Motor neuron (in vitro differentiated cells): ENCODE measurements around the gene SF3B1. TPM values are rescaled to one million over a fixed set of nuclear protein-coding genes. Genes with fewer than 3 reads are reported as not detected.

Experiments used
- ATAC-seq, 8 experiments: fragments of 200-7000 bp; cut with Tn5 transposase; replicated peaks in 6 of 8; 2 replicates each; pipeline ENCODE4 v1.8.0; 2021; ENCODE audit warnings: mild to moderate bottlenecking in 8 of 8, moderate library complexity in 8 of 8
- H3K27ac ChIP-seq, 2 donors: fragments of 250-450 bp; sonication (Bioruptor Pico); 2 replicates each; pipeline ENCODE4 v1.9.0; 2021; ENCODE audit warnings: antibody characterized with exemption in 2 of 2, mild to moderate bottlenecking in 2 of 2, moderate library complexity in 1 of 2
- H3K4me1 ChIP-seq, 2 donors: fragments of 250-450 bp; sonication (Bioruptor Pico); replicated peaks in 1 of 2; 2 replicates each; pipeline ENCODE4 v1.6.1; 2021; ENCODE audit warnings: antibody characterized with exemption in 2 of 2, mild to moderate bottlenecking in 2 of 2, moderate library complexity in 1 of 2
- H3K4me3 ChIP-seq, 5 donors: fragments of 250-450 bp; sonication (Bioruptor Pico); 2 replicates each; pipeline ENCODE4 v1.9.0; 2021; ENCODE audit warnings: antibody characterized with exemption in 5 of 5, mild to moderate bottlenecking in 5 of 5, moderate library complexity in 4 of 5
- WGBS, 10 experiments: fragments of 450-650 bp; shearing (Covaris generic); methylation state at CpG; one replicate each; pipeline ENCODE4 v1.0.0; 2022; 5-methylcytosine and 5-hydroxymethylcytosine counted together
- in situ Hi-C, 9 experiments: fragments of 400-800 bp; cut with MboI; loops; one replicate each; pipeline ENCODE4 v1.15.0; 2021; ENCODE audit warnings: low sequenced_read_pairs in 9 of 9, low pct_unique_long_range_greater_than_20kb in 2 of 9; ENCODE audit not compliant: unreplicated experiment in 9 of 9
- total RNA-seq, 8 experiments: library from RNA; unstranded; fragments of 300-600 nt; gene quantifications; 2 replicates each; pipeline versions ENCODE4 v1.2.3 to v1.2.4, GENCODE V29; 2022

The SF3B1 gene
- total RNA-seq, 8 experiments from 2014 or later = 165 to 338 (median 223) TPM

DNA sequence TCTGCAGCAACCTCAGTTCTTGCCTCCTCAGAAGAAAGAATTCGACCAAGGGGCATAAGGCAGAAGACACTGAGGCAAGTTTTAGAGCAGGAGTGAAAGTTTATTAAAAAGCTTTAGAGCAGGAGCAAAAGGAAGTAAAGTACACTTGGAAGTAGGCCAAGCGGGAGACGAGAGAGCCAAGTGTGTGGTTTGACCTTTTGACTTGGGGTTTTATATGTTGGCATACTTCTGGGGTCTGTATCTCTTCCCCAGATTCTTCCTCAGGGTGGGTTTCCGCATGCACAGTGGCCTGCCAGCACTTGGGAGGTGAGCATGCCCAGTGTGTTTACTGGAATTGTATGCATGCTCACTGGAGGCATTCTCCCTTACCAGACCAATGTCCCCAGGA is 64.9 kb downstream of the SF3B1 start:
- Histone ChIP-seq H3K27ac (no peak overlapping the region), H3K4me1 (no peaks in the 10 kb centered on the region), H3K4me3 (no peak overlapping the region)
- no peak for ATAC-seq
- in situ Hi-C loops = loop anchor here in 3 of 9 experiments (10.0 to 25.0 kb wide), 3 partner anchors 175 to 258 kb away; no protein-coding TSS in a partner anchor
- 21 to 100% (median 50%) methylated on average over 1 to 4 of the region's 4 CpGs; no CpG with 5 or more reads in 2 of the 10 experiments for WGBS, 10 experiments

DNA sequence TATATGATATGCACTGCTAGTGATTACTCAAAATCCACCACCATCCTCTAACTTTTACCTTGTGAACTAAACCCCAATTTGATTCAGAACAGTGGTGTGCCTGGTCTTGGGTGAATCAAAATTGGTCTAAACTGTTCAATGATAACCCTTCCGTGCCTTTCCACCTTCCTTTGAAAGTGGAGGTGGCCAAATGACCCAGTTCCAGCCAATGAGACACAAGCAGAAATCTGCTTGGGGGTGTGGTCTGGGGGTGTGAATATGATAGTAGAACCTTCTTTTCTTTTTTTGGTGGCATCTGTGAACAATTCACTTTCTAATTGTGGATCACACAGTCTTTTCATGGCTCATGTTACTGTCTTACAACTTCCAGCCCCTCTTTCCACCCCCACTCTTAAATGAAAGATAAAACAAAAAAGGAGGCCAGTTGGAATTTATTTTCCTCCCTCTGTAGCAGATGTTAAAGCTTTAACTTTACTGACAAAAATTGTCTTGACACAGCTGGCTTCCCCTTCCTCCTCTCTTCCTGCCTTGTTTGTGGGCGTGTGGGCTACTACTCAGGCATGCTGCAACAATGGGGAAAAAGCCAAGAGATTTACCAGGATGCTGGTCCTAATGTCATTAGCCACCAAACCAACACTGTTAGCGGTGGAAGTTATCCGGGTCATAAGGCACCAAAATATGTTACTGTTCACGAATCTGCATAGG is 65.4 kb downstream of the SF3B1 start:
- Histone ChIP-seq H3K27ac (no peak overlapping the region), H3K4me1 (no peaks in the 10 kb centered on the region), H3K4me3 (no peak overlapping the region)
- in situ Hi-C loops = loop anchor here in 1 of 9 experiments (25.0 kb wide), 1 partner anchor 257 kb away; no protein-coding TSS in a partner anchor
- no peak for ATAC-seq
- 15 to 100% (median 92%) methylated on average over 1 to 5 of the region's 5 CpGs for WGBS, 10 experiments

DNA sequence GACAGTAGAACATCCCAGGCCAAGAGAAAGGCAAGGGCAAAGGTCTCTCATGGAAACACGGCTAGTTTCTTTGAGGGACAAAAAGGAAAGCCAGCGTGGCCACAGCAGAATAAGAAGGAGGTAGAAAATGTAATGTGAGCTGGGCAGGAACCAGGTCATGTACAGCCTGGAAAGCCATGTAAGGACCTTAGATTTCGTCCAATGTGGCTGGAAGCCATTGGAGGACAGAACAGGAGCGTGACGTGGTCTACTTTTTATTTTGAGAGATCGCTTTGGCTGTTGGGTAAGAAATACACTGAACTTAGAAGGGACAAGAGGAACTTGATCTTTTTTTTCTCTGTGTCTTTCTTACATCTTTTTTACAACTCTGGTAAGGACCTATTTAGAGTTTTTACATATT is 66.4 kb downstream of the SF3B1 start:
- Histone ChIP-seq H3K27ac (no peak overlapping the region), H3K4me3 (no peak overlapping the region), H3K4me1 (no peaks in the 10 kb centered on the region)
- WGBS, 10 experiments = 75 to 96% (median 91%) methylated on average over 1 to 6 of the region's 6 CpGs; no CpG with 5 or more reads in 1 of the 10 experiments
- in situ Hi-C loops = loop anchor here in 1 of 9 experiments (25.0 kb wide), 1 partner anchor 256 kb away; no protein-coding TSS in a partner anchor
- no peak for ATAC-seq

DNA sequence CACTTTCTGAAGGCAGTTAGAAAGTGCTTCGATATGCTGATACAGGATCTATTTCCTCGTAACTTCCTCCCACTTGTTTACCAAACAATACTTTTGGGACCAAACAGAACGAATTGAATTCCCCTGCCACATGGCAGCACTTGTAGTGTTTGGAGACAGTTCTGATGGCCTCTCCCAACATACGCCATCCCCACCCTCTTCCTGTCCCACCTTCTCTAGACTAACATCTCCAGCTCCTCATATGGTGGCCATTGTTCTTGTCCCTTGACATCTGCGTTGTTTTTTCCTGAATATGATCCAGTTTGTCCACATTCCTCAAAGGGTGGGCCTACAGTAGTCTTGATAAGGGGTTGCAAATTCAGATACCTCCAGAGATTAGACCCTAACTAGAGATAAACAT is 70.8 kb downstream of the SF3B1 start:
- no peak overlapping the region for H3K27ac ChIP-seq
- in situ Hi-C loops = loop anchor here in 1 of 9 experiments (25.0 kb wide), 1 partner anchor 252 kb away; no protein-coding TSS in a partner anchor
- H3K4me1 ChIP-seq = no peaks in the 10 kb centered on the region
- WGBS, 10 experiments = 25 to 92% (median 58%) methylated on average over 1 to 5 of the region's 5 CpGs; no CpG with 5 or more reads in 1 of the 10 experiments
- no peak for ATAC-seq
- no peak overlapping the region for H3K4me3 ChIP-seq

DNA sequence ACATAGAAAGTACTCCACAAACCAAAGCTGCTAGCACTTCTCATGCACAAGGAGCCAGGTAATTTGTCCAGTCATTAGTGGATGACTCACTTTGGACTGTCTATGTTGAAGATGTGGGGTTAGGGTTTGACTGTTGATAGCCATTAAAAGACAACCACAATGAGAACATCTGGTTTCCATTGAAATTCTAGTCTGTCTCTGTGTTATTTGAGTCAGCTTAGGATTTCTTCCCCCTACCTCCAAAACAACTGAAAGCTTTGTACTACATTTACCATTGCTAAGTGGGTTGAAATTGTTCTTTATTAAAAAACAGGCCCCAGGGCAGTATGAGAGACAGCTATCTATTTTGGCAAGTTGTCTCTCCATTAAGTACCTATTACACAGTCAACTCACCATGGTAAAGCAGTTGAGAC is 74.1 kb downstream of the SF3B1 start:
- Histone ChIP-seq H3K4me3 (no peak overlapping the region), H3K27ac (no peak overlapping the region), H3K4me1 (no peaks in the 10 kb centered on the region)
- ATAC-seq = peak in 3 of 8 experiments; percentile 58 to 76 (median 71)
- in situ Hi-C loops = loop anchor here in 1 of 9 experiments (25.0 kb wide), 1 partner anchor 248 kb away; no protein-coding TSS in a partner anchor

DNA sequence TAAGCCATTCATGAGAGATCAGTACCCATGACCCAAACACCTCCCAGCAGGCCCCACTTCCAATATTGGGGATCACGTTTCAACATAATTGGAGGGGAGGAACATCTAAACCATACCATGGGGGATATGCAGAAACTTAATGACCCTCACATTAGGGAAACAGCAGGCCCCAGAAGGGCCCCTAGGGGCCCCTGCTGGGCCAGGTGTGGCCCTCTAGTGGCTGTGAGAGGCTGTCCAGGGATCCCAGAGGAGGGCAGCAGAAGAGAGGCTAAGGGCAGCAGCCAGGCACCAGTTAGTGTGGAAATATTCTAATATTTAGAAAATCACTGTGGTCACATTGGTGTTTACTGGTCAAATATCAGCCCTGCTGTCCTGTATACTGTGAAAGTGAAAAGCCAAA is 75.0 kb downstream of the SF3B1 start:
- no peak for ATAC-seq
- WGBS, 10 experiments = 60 to 100% (median 90%) methylated on average over 1 of the region's 1 CpG; no CpG with 5 or more reads in 6 of the 10 experiments
- in situ Hi-C loops = loop anchor here in 1 of 9 experiments (25.0 kb wide), 1 partner anchor 248 kb away; no protein-coding TSS in a partner anchor
- Histone ChIP-seq H3K27ac (no peak overlapping the region), H3K4me3 (no peak overlapping the region), H3K4me1 (no peaks in the 10 kb centered on the region)

DNA sequence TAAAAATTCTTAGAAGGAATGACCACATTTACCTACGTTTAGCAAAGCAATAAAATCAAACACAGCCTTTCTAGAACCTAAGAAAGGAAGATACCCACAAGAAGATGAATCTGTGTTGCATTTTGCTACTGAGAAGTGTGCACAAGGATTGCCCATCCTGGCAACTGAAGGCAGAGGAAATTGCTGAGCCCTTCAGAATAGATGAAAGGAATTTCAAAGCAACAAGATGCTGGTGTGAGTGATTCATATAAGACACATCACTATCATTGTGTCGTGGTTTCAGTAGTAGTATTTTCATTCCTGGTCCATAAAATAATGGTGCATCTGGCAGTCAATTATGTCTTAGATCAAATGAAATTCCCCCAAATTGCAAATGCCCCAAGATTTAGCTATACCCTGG is 75.9 kb downstream of the SF3B1 start:
- ATAC-seq = peak in 1 of 8 experiments; percentile 35
- in situ Hi-C loops = loop anchor here in 1 of 9 experiments (25.0 kb wide), 1 partner anchor 247 kb away; no protein-coding TSS in a partner anchor
- no peaks in the 10 kb centered on the region for H3K4me1 ChIP-seq
- no peak overlapping the region for H3K27ac ChIP-seq
- no peak overlapping the region for H3K4me3 ChIP-seq
- 11 to 73% (median 43%) methylated on average over 1 to 2 of the region's 2 CpGs; no CpG with 5 or more reads in 2 of the 10 experiments for WGBS, 10 experiments

DNA sequence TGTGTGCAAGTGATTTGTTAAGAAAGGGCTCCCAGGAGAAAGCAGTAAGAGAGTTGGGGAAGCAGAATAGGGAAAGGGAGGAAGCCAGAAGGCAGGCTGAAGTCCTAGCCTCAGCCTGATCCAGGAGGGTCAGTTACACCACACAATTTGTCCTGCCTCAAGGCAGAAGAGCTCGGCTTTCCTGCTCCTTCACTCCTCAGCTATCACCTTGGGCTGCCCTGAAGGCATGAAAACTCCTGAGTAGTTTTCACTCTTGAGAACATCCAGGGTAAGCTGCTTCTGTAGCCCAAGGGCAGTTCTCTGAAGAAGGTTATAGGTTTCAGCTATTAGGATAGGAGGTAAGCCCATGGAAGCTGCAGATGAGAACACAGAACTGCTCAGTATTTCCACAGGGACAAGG is 76.8 kb downstream of the SF3B1 start:
- no peak overlapping the region for H3K27ac ChIP-seq
- no peak overlapping the region for H3K4me3 ChIP-seq
- WGBS, 10 experiments = 29 to 88% (median 80%) methylated on average over 1 of the region's 1 CpG; no CpG with 5 or more reads in 5 of the 10 experiments
- in situ Hi-C loops = loop anchor here in 1 of 9 experiments (25.0 kb wide), 1 partner anchor 246 kb away; no protein-coding TSS in a partner anchor
- no peak for ATAC-seq
- H3K4me1 ChIP-seq = no peaks in the 10 kb centered on the region

DNA sequence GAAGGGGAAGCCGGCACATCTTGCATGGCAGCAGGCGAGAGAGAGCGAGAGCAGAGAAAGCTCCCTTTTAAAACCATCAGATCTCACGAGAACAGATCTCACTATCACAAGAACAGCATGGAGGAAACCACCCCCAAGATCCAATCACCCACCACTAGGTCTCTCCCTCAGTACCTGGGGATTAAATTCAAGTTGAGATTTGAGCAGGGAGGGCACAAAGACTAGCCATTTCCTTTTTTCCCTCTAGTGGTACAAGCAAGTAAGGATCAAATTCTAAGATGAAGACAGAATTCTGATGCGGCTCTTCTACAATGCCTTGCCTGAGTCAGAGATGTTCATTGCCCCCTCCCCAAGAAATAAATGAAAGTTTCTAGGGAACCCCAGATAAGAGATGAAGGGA is 78.7 kb downstream of the SF3B1 start:
- Histone ChIP-seq H3K4me3 (no peak overlapping the region), H3K27ac (no peak overlapping the region), H3K4me1 (no peaks in the 10 kb centered on the region)
- ATAC-seq = peak in 1 of 8 experiments; percentile 59
- in situ Hi-C loops = loop anchor here in 1 of 9 experiments (25.0 kb wide), 1 partner anchor 244 kb away; no protein-coding TSS in a partner anchor
- 33 to 100% (median 86%) methylated on average over 1 to 5 of the region's 5 CpGs for WGBS, 10 experiments

DNA sequence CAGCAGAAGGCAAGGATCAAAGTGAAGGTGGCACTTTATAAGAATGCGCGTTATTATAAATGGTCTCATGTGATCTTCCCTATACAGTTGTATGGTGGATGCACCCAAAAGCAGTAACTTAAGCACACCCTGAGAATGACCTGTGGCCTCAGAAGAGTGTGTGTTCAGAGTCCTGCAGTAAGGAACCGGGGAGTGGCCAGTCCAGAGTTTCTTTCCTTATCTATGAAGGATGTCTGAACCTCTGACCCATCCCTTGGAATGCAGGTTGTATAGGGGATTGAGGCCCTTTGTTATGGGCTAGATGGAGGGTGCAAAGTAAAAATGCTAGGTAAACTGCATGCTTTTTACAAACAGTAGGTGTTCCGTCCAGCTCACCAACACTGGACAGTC is 80.7 kb downstream of the SF3B1 start:
- Histone ChIP-seq H3K4me3 (no peak overlapping the region), H3K4me1 (no peaks in the 10 kb centered on the region), H3K27ac (no peak overlapping the region)
- in situ Hi-C loops = loop anchor here in 1 of 9 experiments (25.0 kb wide), 1 partner anchor 242 kb away; no protein-coding TSS in a partner anchor
- whole genome bisulfite sequencing, 10 experiments = 20 to 100% (median 100%) methylated on average over 1 to 4 of the region's 4 CpGs; no CpG with 5 or more reads in 2 of the 10 experiments
- no peak for ATAC-seq

DNA sequence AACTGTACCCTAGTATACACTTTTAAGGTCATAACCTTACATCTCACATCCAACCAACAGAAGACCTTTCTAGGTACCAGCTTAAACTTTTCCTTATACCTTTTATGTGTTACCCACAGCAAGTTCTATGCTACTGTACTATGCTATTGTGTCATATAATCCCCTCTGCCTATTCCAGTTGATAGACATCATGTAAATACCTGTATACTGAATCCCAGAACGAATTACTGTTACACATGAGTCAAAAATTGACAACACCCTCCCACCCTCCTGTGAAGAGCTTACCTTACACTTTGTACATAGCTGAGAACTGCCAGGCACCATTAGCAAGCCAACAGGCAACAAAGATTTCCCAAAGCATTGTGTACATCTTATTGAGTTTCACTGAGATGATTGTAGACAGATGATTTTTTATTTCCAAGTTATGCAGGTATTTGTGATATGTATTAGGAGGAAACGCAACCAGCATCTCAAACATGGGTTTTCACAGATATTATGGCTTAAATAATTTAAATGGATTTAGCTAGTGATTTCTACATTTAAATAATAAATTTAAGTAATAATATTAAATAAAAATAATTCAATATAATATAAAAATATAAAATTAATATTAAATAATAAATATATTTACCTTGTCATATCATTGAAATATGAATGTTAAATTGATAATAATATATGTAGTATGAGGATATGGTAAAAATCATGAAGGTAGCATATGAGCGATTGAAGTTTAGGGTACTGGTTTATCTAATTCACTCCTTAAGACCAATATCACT is 81.2 kb downstream of the SF3B1 start:
- Histone ChIP-seq H3K27ac (no peak overlapping the region), H3K4me1 (no peaks in the 10 kb centered on the region), H3K4me3 (no peak overlapping the region)
- in situ Hi-C loops = loop anchor here in 1 of 9 experiments (25.0 kb wide), 1 partner anchor 241 kb away; no protein-coding TSS in a partner anchor
- WGBS, 10 experiments = 0 to 100% (median 68%) methylated on average over 1 to 3 of the region's 3 CpGs
- ATAC-seq = no peak

DNA sequence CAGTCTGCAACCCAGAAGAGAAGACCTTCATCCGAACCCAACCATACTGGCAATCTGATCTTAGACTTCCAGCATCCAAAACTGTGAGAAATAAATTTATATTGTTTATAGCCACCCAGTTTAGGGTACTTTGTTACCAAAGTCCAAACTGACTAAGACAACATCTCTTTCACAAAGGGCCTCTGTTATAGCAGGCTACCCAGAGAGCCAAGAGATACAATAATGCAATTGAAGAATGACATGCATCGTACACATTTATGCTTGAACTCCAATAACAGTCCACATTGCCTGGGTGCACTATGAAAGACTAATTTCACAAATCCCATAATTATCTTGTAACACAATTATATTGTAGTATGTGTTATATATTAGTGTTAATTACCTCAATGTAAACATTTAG is 85.1 kb downstream of the SF3B1 start:
- H3K27ac ChIP-seq = no peak overlapping the region
- in situ Hi-C loops = loop anchor here in 2 of 9 experiments (25.0 kb wide), 1 partner anchor 237 kb away; no protein-coding TSS in a partner anchor
- no peaks in the 10 kb centered on the region for H3K4me1 ChIP-seq
- no peak overlapping the region for H3K4me3 ChIP-seq
- ATAC-seq = no peak
- WGBS, 10 experiments = 55 to 93% (median 77%) methylated on average over 1 to 2 of the region's 2 CpGs; no CpG with 5 or more reads in 5 of the 10 experiments
